IMR-90 (cell line): ENCODE results near the gene KCNAB3. TPM values are rescaled to one million over a fixed set of nuclear protein-coding genes. Genes with fewer than 3 reads are reported as not detected.

Experiments used
- ATAC-seq: fragments of 200-7000 bp; cut with Tn5 transposase; 2 replicates; pipeline ENCODE4 v1.9.1; 2020; ENCODE audit warnings: low read depth, mild to moderate bottlenecking, moderate library complexity
- BruUV-seq: library from RNA; stranded (reverse); fragments of 400-500 nt; replicated peaks from 2 replicates; lab custom pipeline; 2021; lab: Mats Ljungman, UMichigan
- CTCF ChIA-PET: fragments of 300-600 bp; formaldehyde crosslinking; extraction: SDS; loops from one replicate; lab custom pipeline; 2021; ENCODE audit warnings: antibody characterized with exemption; lab: Yijun Ruan, JAX
- POLR2A ChIA-PET: fragments of 300-600 bp; sonication (Branson Sonifier 250); formaldehyde crosslinking; loops from one replicate; lab custom pipeline; 2022; ENCODE audit warnings: antibody characterized with exemption; ENCODE audit not compliant: unreplicated experiment; lab: Charles Lee
- DNase-seq: peaks from one replicate; pipeline ENCODE4 v3.0.0; 2013
- H2AFZ ChIP-seq: replicated peaks from 2 replicates; pipeline ENCODE3; 2013; ENCODE audit warnings: low read length, mild to moderate bottlenecking; ENCODE audit not compliant: poor library complexity
- H2AK5ac ChIP-seq: 2 replicates; pipeline ENCODE4 v1.6.1; 2013; ENCODE audit warnings: low read depth, low read length, inconsistent platforms
- H2AK9ac ChIP-seq: replicated peaks from 2 replicates; pipeline ENCODE3; 2013; ENCODE audit warnings: mild to moderate bottlenecking, low read depth, low read length, moderate library complexity; ENCODE audit not compliant: poor library complexity
- H2BK120ac ChIP-seq: 2 replicates; pipeline ENCODE4 v1.6.1; 2013; ENCODE audit warnings: low read depth, low read length, inconsistent platforms
- H2BK15ac ChIP-seq: 3 replicates; pipeline ENCODE4 v1.6.1; 2013; ENCODE audit warnings: low read depth, low read length, inconsistent platforms
- H2BK20ac ChIP-seq: 2 replicates; pipeline ENCODE4 v1.6.1; 2013; ENCODE audit warnings: low read depth, mild to moderate bottlenecking, inconsistent platforms, low read length, moderate library complexity
- H2BK5ac ChIP-seq: 2 replicates; pipeline ENCODE4 v1.6.1; 2013; ENCODE audit warnings: mild to moderate bottlenecking, low read depth, low read length, inconsistent platforms; ENCODE audit not compliant: poor library complexity, severe bottlenecking
- H3K14ac ChIP-seq: replicated peaks from 2 replicates; pipeline ENCODE4 v1.6.1; 2013; ENCODE audit warnings: low read depth, low read length, inconsistent platforms
- H3K18ac ChIP-seq: 2 replicates; pipeline ENCODE4 v1.6.1; 2013; ENCODE audit warnings: low read depth, low read length, control low read depth
- H3K23ac ChIP-seq: 2 replicates; pipeline ENCODE4 v1.6.1; 2013; ENCODE audit warnings: low read depth, low read length, inconsistent platforms
- H3K27ac ChIP-seq: 2 replicates; pipeline ENCODE4 v1.5.1; 2013; ENCODE audit warnings: mild to moderate bottlenecking, control low read depth, low read length; ENCODE audit not compliant: insufficient read depth
- H3K27me3 ChIP-seq: 2 replicates; pipeline ENCODE4 v1.6.1; 2013; ENCODE audit warnings: low read length; ENCODE audit not compliant: control insufficient read depth, insufficient read depth
- H3K36me3 ChIP-seq: 2 replicates; pipeline ENCODE4 v1.6.1; 2013; ENCODE audit warnings: low read length, mixed read lengths; ENCODE audit not compliant: control insufficient read depth, insufficient read depth
- H3K4ac ChIP-seq: 2 replicates; pipeline ENCODE4 v1.6.1; 2013; ENCODE audit warnings: low read depth, low read length, inconsistent platforms
- H3K4me1 ChIP-seq: 2 replicates; pipeline ENCODE4 v1.6.1; 2013; ENCODE audit warnings: low read length, mixed read lengths; ENCODE audit not compliant: control insufficient read depth, insufficient read depth
- H3K4me2 ChIP-seq: 2 replicates; pipeline ENCODE4 v1.6.1; 2013; ENCODE audit warnings: low read depth, mild to moderate bottlenecking, control low read depth, low read length, moderate library complexity
- H3K4me3 ChIP-seq: 2 replicates; pipeline ENCODE4 v1.5.1; 2013; ENCODE audit warnings: low read depth, mild to moderate bottlenecking, control low read depth, low read length, moderate library complexity; ENCODE audit not compliant: insufficient read depth
- H3K56ac ChIP-seq: 2 replicates; pipeline ENCODE4 v1.6.1; 2013; ENCODE audit warnings: low read length, inconsistent platforms; ENCODE audit not compliant: insufficient read depth; ENCODE audit errors: extremely low read depth
- H3K79me1 ChIP-seq, 2 experiments: 2 replicates each; pipeline ENCODE4 v1.6.1; 2013; ENCODE audit warnings: low read length in 2 of 2, inconsistent platforms in 1 of 2, low read depth in 1 of 2
- H3K9ac ChIP-seq: 2 replicates; pipeline ENCODE4 v1.6.1; 2013; ENCODE audit warnings: low read depth, low read length, control low read depth
- H3K9me1 ChIP-seq: 2 replicates; pipeline ENCODE4 v1.6.1; 2013; ENCODE audit warnings: low read length, inconsistent platforms; ENCODE audit not compliant: insufficient read depth
- H3K9me3 ChIP-seq: 2 replicates; pipeline ENCODE4 v1.6.1; 2013; ENCODE audit warnings: low read length; ENCODE audit not compliant: control insufficient read depth, insufficient read depth
- H4K20me1 ChIP-seq: 2 replicates; pipeline ENCODE4 v1.6.1; 2013; ENCODE audit warnings: low read length, inconsistent platforms; ENCODE audit not compliant: insufficient read depth
- H4K5ac ChIP-seq: 2 replicates; pipeline ENCODE4 v1.6.1; 2013; ENCODE audit warnings: mild to moderate bottlenecking, low read depth, low read length, control low read depth
- H4K8ac ChIP-seq, 2 experiments: 2 replicates each; pipeline ENCODE4 v1.6.1; 2013; ENCODE audit warnings: low read depth in 2 of 2, low read length in 2 of 2, control low read depth in 1 of 2, inconsistent platforms in 1 of 2
- H4K91ac ChIP-seq: 2 replicates; pipeline ENCODE4 v1.6.1; 2013; ENCODE audit warnings: low read depth, low read length, inconsistent platforms; ENCODE audit not compliant: insufficient read depth
- BHLHE40 ChIP-seq: fragments of 150-350 bp; IDR thresholded peaks from 2 replicates; pipeline ENCODE4 v1.6.1; 2016; ENCODE audit warnings: mild to moderate bottlenecking, low read depth, low read length
- CHD1 ChIP-seq: IDR thresholded peaks from 2 replicates; pipeline ENCODE4 v1.6.1; 2012; ENCODE audit warnings: low read depth, low read length, improper control_type of control experiment
- FOS ChIP-seq: fragments of 150-350 bp; IDR thresholded peaks from 2 replicates; pipeline ENCODE4 v1.6.1; 2016; ENCODE audit warnings: low read depth, low read length
- MAFK ChIP-seq: IDR thresholded peaks from 2 replicates; pipeline ENCODE4 v1.6.1; 2012; ENCODE audit warnings: low read depth, low read length, improper control_type of control experiment
- MAZ ChIP-seq: IDR thresholded peaks from 2 replicates; pipeline ENCODE4 v1.6.1; 2012; ENCODE audit warnings: low read depth, mild to moderate bottlenecking, low read length, improper control_type of control experiment, moderate library complexity, borderline replicate concordance
- MXI1 ChIP-seq: IDR thresholded peaks from 2 replicates; pipeline ENCODE4 v1.6.1; 2012; ENCODE audit warnings: low read depth, mild to moderate bottlenecking, low read length, moderate library complexity, borderline replicate concordance
- NFE2L2 ChIP-seq: fragments of 150-350 bp; IDR thresholded peaks from 2 replicates; pipeline ENCODE4 v1.6.1; 2016; ENCODE audit warnings: low read depth, mild to moderate bottlenecking, low read length
- RAD21 ChIP-seq: IDR thresholded peaks from 2 replicates; pipeline ENCODE4 v1.6.1; 2012; ENCODE audit warnings: low read length, improper control_type of control experiment
- RCOR1 ChIP-seq: IDR thresholded peaks from 2 replicates; pipeline ENCODE4 v1.6.1; 2012; ENCODE audit warnings: mild to moderate bottlenecking, low read length, improper control_type of control experiment; ENCODE audit not compliant: insufficient replicate concordance
- RFX5 ChIP-seq: IDR thresholded peaks from 2 replicates; pipeline ENCODE4 v1.8.0; 2012; ENCODE audit warnings: low read depth, mild to moderate bottlenecking, low read length, moderate library complexity
- SMC3 ChIP-seq: fragments of 150-350 bp; IDR thresholded peaks from 2 replicates; pipeline ENCODE4 v1.6.1; 2016; ENCODE audit warnings: low read depth, mild to moderate bottlenecking, antibody characterized with exemption, low read length, moderate library complexity
- WGBS, 2 experiments: methylation state at CpG; one replicate each; pipeline versions ENCODE4 v1.1.5 to v1.1.7; 2013; ENCODE audit warnings: missing lambda C conversion rate in 2 of 2; ENCODE audit not compliant: insufficient read length in 1 of 2; ENCODE audit errors: extremely low coverage in 2 of 2; 5-methylcytosine and 5-hydroxymethylcytosine counted together
- dilution Hi-C: fragments of 300-500 bp; cut with HindIII; formaldehyde crosslinking; loops from one replicate; pipeline ENCODE4 v1.14.3; 2018; ENCODE audit warnings: low sequenced_read_pairs; ENCODE audit not compliant: unreplicated experiment
- in situ Hi-C: fragments of 300-500 bp; cut with MboI; formaldehyde crosslinking; loops from 3 replicates; pipeline ENCODE4 v1.14.3; 2019; ENCODE audit warnings: low sequenced_read_pairs, inconsistent platforms, mixed read lengths
- intact Hi-C: fragments of 100-400 bp; cut with micrococcal nuclease; formaldehyde crosslinking; loops from 2 replicates; pipeline ENCODE4 v1.10.0; 2022
- polyA plus RNA-seq, 3 experiments: library from polyadenylated mRNA; depleted of rRNA; stranded (reverse); fragments of >200 nt; gene quantifications; 2 replicates each; pipeline ENCODE4 v1.2.3, GENCODE V29; 2012; ENCODE audit warnings: low replicate concordance in 1 of 3
- total RNA-seq: library from RNA; depleted of rRNA; stranded (reverse); fragments of >200 nt; gene quantifications from 2 replicates; pipeline ENCODE4 v1.2.3, GENCODE V29; 2012
- TF ChIP-seq, protein P1 (sequence below): fragments of 150-350 bp; IDR thresholded peaks from 2 replicates; pipeline ENCODE4 v1.6.1; 2017; ENCODE audit warnings: mild to moderate bottlenecking, antibody characterized with exemption, low read length, low read depth
- TF ChIP-seq, protein P2 (sequence below): fragments of 150-350 bp; IDR thresholded peaks from 2 replicates; pipeline ENCODE4 v1.6.1; 2016; ENCODE audit warnings: low read depth, mild to moderate bottlenecking, low read length, moderate library complexity, borderline replicate concordance

The KCNAB3 gene
- total and polyA plus RNA-seq, 2 of the 4 experiments (the other 2 are of a cell fraction), result 0.36 to 4.2 TPM

DNA sequence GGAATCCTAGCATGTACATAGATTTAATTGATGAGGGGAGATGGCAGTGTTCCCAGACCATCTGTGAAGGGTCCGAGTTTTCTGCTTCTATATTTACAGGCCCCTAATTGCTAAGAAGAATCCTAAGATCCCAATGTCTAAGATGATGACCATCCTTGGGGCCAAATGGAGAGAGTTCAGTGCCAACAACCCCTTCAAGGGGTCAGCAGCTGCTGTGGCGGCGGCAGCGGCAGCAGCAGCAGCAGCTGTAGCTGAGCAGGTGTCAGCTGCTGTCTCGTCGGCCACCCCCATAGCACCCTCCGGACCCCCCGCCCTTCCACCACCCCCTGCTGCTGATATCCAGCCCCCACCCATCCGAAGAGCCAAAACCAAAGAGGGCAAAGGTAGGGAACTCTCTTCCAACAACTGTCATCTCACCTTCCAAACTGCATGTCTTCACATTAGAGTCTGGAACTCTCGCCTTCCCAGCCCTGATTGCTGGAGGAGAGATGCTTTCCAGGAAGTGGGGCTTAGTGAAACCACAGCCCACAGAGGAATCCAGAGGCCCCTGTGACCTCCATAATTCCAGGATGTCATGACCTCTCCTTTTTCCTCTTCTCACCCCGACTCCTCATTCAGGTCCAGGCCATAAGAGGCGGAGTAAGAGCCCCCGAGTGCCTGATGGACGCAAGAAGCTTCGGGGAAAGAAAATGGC lies 36.3 kb downstream of the KCNAB3 start:
- Histone ChIP-seq H3K36me3 (peaks cover 51% of the 10 kb centered on the region), H3K9me3 (no peaks in the 10 kb centered on the region), H2BK5ac (no peak overlapping the region), H3K4me1 (peaks cover 15% of the 10 kb centered on the region), H3K4me2 (no peak overlapping the region), H2AK9ac (no peak overlapping the region), H3K56ac (no peak overlapping the region), H3K9ac (no peak overlapping the region), H3K27ac (no peak overlapping the region), H4K91ac (no peak overlapping the region), H2BK20ac (no peak overlapping the region), H3K4me3 (no peak overlapping the region), H4K8ac (no peak overlapping the region), H4K20me1 (peaks cover 16% of the 10 kb centered on the region), H4K5ac (no peak overlapping the region), H3K9me1 (peaks cover 7% of the 10 kb centered on the region), H3K4ac (no peak overlapping the region), H2BK15ac (no peak overlapping the region), H2BK120ac (no peak overlapping the region), H2AK5ac (no peak overlapping the region), H3K14ac (no peak overlapping the region), H2AFZ (no peak overlapping the region), H3K27me3 (no peaks in the 10 kb centered on the region), H3K23ac (no peak overlapping the region), H3K18ac (no peak overlapping the region), H3K79me1 (peaks cover 4 to 56% of the 10 kb centered on the region in 2 experiments)
- intact Hi-C loops (no loop called here), in situ Hi-C loops (no loop called here), dilution Hi-C loops (no loop called here)
- WGBS, 2 experiments, result no CpG with 5 or more reads among the region's 15 CpGs
- CTCF ChIA-PET, result no interaction called here
- TF ChIP-seq RCOR1 (no peak), MAZ (no peak), RAD21 (no peak), RFX5 (no peak), NFE2L2 (no peak), MXI1 (no peak), FOS (no peak), MAFK (no peak), BHLHE40 (no peak), CHD1 (no peak), SMC3 (no peak)
- TF ChIP-seq, protein P1, sequence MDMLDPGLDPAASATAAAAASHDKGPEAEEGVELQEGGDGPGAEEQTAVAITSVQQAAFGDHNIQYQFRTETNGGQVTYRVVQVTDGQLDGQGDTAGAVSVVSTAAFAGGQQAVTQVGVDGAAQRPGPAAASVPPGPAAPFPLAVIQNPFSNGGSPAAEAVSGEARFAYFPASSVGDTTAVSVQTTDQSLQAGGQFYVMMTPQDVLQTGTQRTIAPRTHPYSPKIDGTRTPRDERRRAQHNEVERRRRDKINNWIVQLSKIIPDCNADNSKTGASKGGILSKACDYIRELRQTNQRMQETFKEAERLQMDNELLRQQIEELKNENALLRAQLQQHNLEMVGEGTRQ, result no peak
- TF ChIP-seq, protein P2, sequence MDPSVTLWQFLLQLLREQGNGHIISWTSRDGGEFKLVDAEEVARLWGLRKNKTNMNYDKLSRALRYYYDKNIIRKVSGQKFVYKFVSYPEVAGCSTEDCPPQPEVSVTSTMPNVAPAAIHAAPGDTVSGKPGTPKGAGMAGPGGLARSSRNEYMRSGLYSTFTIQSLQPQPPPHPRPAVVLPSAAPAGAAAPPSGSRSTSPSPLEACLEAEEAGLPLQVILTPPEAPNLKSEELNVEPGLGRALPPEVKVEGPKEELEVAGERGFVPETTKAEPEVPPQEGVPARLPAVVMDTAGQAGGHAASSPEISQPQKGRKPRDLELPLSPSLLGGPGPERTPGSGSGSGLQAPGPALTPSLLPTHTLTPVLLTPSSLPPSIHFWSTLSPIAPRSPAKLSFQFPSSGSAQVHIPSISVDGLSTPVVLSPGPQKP, result no peak
- POLR2A ChIA-PET, result no interaction called here
- no TSS peak for BruUV-seq
- ATAC-seq (no peak), DNase-seq (peak; percentile 26)
